SH-SY5Y (cell line): ENCODE measurements around the gene AKAP6.

Source experiments
- GATA2 ChIP-seq: IDR thresholded peaks from 2 replicates; pipeline ENCODE4 v1.6.1; 2011; ENCODE audit warnings: mild to moderate bottlenecking, low read depth, low read length
- GATA3 ChIP-seq: IDR thresholded peaks from 2 replicates; pipeline ENCODE4 v1.6.1; 2011; ENCODE audit warnings: low read depth, mild to moderate bottlenecking, low read length, moderate library complexity

DNA sequence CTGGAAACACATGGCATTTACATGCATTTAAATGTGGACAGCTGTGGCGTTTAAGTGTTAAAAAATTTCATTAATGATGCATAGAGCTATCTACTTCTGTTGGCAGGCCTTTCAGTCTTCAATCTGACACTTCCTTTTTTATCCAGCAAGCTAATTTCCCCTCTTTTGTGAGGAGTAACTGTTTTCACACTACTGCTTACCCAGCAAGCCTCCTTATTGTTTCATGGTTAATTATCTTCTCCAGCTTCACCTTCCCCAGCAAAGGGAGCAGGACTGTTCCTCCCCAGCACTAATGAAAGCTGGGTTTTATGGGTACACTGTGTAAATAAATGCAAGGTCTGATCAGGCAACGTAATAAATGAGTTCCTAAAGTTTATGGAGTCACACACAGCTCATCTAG is 480.2 kb downstream of the AKAP6 start:
- TF ChIP-seq GATA2: no peak
- TF ChIP-seq GATA3: no peak
